Measurements from ENCODE around the gene FAM174C.

The FAM174C gene

GRCh38 chr19:1275260-1275975 lies at the start of gene FAM174C:
Gene FAM174C, plus strand, starts transcription at chr19:1275530. Its CDS starts 20 bp downstream, at chr19:1275550.
- peak; percentile 92 to 97 for DNase-seq (ENCODE audit: low read depth in 2 of 2)

GRCh38 chr19:1226227-1226518 lies 49.2 kb upstream of the FAM174C start:
- no peak for DNase-seq (ENCODE audit: low read depth in 2 of 2)

GRCh38 chr19:1226522-1227303 lies 48.6 kb upstream of the FAM174C start:
- DNase-seq (ENCODE audit: low read depth in 2 of 2) = no peak

GRCh38 chr19:1227304-1228054 lies 47.9 kb upstream of the FAM174C start:
- DNase-seq (ENCODE audit: low read depth in 2 of 2) = no peak

GRCh38 chr19:1228161-1228957 lies 47.0 kb upstream of the FAM174C start:
- DNase-seq (ENCODE audit: low read depth in 2 of 2) = no peak

- no peak for DNase-seq (ENCODE audit: low read depth in 2 of 2)
These were observed 46.0 kb upstream of the FAM174C start for GRCh38 chr19:1229056-1229923.

GRCh38 chr19:1229924-1230782 lies 45.2 kb upstream of the FAM174C start:
- no peak for DNase-seq (ENCODE audit: low read depth in 2 of 2)

GRCh38 chr19:1230783-1231489 lies 44.4 kb upstream of the FAM174C start:
- no peak for DNase-seq (ENCODE audit: low read depth in 2 of 2)

GRCh38 chr19:1231729-1232637 lies 43.3 kb upstream of the FAM174C start:
- no peak for DNase-seq (ENCODE audit: low read depth in 2 of 2)

- DNase-seq (ENCODE audit: low read depth in 2 of 2) = no peak
These were observed 42.7 kb upstream of the FAM174C start for GRCh38 chr19:1232652-1233072.

GRCh38 chr19:1233115-1233667 lies 42.1 kb upstream of the FAM174C start:
- DNase-seq (ENCODE audit: low read depth in 2 of 2) = no peak

- DNase-seq (ENCODE audit: low read depth in 2 of 2) = no peak
These were observed 41.0 kb upstream of the FAM174C start for GRCh38 chr19:1234051-1234954.

- DNase-seq (ENCODE audit: low read depth in 2 of 2) = no peak
These were observed 40.4 kb upstream of the FAM174C start for GRCh38 chr19:1234955-1235380.

- DNase-seq (ENCODE audit: low read depth in 2 of 2) = no peak
These were observed 39.4 kb upstream of the FAM174C start for GRCh38 chr19:1235625-1236538.

GRCh38 chr19:1236576-1236975 lies 38.8 kb upstream of the FAM174C start:
- DNase-seq (ENCODE audit: low read depth in 2 of 2) = no peak

Data from stimulated activated CD8-positive, alpha-beta memory T cell treated with anti-CD3 and anti-CD28 coated beads, Interleukin-2, amount 100 ng/mL, for 1 hour (primary cell).